HG03457 (cell line): Measurements from ENCODE around the gene ZDHHC13.

Experiments
- ATAC-seq: cut with Tn5 transposase; IDR thresholded peaks from one replicate; pipeline ENCODE4 v1.9.1; 2021; ENCODE audit warnings: moderate number of reproducible peaks; ENCODE audit not compliant: unreplicated experiment

The ZDHHC13 gene

GRCh38 chr11:19200410-19201201 is 83.6 kb downstream of the ZDHHC13 start:
- no peak for ATAC-seq

DNA sequence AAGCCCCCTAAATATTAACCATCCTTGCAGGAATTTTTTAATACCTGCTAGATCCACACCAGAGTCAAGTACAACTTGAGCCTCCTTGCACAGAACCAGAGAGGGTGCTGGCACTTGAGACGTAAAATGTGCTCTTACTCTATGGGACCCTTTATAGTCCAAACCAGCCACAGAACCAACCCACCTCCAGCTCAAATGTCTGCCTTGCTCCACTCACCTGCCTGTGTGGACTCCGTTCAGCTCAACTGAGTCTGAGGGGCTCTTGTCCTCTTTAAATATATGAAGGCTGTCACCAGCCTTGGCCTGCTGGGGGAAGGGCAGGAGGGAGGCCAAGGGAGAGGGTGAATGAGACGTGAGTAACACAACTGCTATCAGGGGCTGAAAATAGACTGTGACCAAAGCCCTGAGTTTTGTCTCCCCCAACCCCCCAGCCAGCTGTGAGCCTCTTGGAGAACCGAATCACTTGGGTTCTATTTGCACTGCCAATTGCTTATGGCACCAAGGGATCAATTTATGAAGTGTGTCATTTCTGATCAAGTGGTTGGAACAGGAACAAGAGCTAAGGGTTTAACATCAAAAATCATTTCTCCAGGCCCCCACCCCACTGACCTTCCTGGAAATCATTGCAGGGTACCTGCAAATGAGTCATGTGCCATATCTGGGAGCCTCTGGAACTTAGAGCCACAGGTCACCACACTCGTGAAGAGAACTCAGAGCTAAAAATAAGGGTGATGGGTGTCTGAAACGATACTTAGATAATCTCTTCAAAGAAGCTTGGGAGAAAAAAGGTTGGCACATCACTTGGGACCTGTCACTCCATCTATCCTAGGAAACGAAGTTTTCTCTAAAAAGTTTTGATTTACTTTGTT is 85.0 kb downstream of the ZDHHC13 start, which contains the start of gene CSRP3:
TSS of gene CSRP3 (minus strand) at position 247 of the 869 bp plus-strand sequence. CDS start 9,535 bp downstream, outside the sequence.
- no peak for ATAC-seq

DNA sequence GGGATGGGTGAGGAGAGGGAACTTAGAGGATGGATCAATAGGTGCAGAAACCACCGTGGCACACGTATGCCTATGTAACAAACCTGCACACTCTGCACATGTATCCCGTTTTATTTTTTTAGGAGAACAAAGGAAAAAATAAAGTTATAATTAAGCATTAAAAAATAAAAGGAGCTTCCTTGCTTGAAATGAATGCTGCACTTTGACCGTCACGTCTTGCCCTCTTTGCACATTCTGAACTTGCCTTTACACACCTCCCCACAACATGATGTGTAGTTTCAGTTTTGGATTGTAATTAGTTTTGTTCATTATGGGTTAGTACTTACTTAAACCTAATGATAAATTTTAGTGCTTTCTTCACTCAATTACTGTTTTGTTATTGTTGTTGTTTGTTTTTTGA is 87.9 kb downstream of the ZDHHC13 start:
- ATAC-seq, result no peak

DNA sequence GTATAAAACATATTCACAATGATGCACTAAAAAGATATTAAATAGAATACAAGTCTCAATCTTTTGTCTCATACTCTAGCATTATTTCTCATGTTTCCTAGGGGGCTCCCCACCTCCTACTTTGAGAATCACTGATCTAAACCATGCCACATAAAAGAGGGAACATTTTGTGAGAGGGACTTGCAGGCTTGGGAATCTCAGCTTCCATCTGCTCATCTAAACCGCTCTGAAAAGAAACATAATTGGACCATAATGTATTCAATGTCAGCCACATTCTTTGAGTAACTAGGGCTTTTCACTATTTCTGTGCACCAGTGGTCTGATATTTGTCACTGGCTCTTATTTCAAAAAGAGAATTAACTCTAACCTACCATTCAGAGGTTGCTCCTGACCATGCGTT is 91.2 kb downstream of the ZDHHC13 start:
- ATAC-seq, result no peak

- ATAC-seq, result no peak
These were observed 92.1 kb downstream of the ZDHHC13 start for GRCh38 chr11:19208959-19209546.

GRCh38 chr11:19209617-19210370 is 92.8 kb downstream of the ZDHHC13 start:
- no peak for ATAC-seq

- no peak for ATAC-seq
These were observed 99.1 kb downstream of the ZDHHC13 start for GRCh38 chr11:19216021-19216420.

- no peak for ATAC-seq
These were observed 99.9 kb downstream of the ZDHHC13 start for GRCh38 chr11:19216709-19217374.

DNA sequence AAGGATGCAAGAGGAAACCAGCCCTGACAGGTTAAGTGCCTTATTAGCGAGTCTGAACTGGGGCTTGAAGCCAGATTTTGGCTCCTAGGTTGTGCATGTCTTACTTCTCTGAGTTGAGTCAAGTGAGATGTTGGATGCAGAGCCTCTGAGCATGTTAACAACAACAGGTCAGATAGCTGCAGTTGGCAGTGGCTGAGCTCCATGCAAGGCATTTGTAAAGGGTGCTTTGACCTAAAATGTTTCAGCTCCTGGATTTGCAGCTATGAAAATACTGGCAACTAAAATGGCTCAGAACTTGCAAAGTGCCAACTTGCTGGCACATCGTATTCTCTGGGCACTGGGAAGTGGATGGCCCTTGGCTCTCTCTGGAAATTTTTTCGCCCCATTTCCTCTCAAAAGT is 101.2 kb downstream of the ZDHHC13 start:
- ATAC-seq, result no peak

DNA sequence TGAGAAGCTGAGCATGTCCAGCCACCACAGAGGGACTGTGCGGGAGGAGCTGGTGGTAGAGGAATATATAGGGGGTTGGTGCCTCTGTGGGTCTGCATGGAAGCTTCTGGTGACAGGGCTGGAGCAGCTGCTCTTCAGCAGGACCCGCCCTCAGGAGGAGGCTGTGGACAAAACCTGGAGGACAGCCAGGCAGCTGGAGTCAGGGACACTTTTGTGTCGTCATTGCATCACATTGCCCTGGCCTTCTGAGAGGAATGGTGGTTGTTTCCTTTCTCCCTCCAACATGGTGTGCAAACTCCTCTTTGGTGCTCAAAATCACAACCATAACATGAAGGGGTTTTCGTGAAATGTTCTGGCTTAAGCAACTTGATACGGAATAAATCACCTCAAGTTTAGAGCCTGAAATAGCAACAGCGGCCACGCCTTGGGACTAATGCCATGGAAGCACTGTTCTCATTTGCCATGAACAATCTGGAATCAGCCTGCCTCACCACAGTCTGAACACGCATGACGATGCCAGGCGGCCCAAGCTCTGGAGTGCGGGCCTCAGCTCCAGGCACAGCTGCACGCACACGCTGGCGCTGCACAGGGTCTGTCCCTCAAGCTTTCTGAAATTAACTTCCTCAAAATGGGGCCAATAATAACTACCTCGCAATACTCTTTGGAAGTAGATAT is 102.0 kb downstream of the ZDHHC13 start:
- ATAC-seq, result no peak

GRCh38 chr11:19220903-19221724 is 104.1 kb downstream of the ZDHHC13 start:
- no peak for ATAC-seq

- no peak for ATAC-seq
These were observed 108.2 kb downstream of the ZDHHC13 start for GRCh38 chr11:19225123-19225522.

GRCh38 chr11:19225581-19225980 is 108.6 kb downstream of the ZDHHC13 start:
- no peak for ATAC-seq
